Measurements from ENCODE around the gene BOD1L1. TPM values are rescaled to one million over a fixed set of nuclear protein-coding genes. Genes with fewer than 3 reads are reported as not detected.

The BOD1L1 gene
- total and polyA plus RNA-seq, 2 of the 8 experiments (the other 6 are each of a cell fraction or from before 2014, with no cell fraction given): 6.8 to 39.3 TPM

GRCh38 chr4:13545394-13545808 is 82.1 kb downstream of the BOD1L1 start:
- DNase-seq (ENCODE audit: low read depth in 1 of 2, low spot score in 2 of 2) (no peak), FAIRE-seq (no peak)
- H2AK5ac ChIP-seq (ENCODE audit: low read depth, low read length): no peak overlapping the region
- H3K36me3 ChIP-seq (ENCODE audit: control insufficient read depth in 2 of 4, insufficient read depth in 4 of 4, low read length in 3 of 4): peaks cover 0 to 11% (median 0%) of the 10 kb centered on the region in 4 experiments; a peak in 1 of 8 replicates
- H3K4me3 ChIP-seq (ENCODE audit: extremely low read depth in 1 of 4, insufficient read depth in 2 of 4, low read depth in 3 of 4, low read length in 4 of 4): peak overlapping the region in 1 of 4 experiments; percentile 64; a peak in 4 of 8 replicates
- H4K20me1 ChIP-seq (replicated peaks in 1 of 2; ENCODE audit: control insufficient read depth in 1 of 2, insufficient read depth in 2 of 2, low read length in 2 of 2): peaks cover 4 to 8% of the 10 kb centered on the region in 2 experiments
- no peaks in the 10 kb centered on the region for H3K79me1 ChIP-seq (ENCODE audit: low read depth, low read length)
- no peak overlapping the region for H3K4ac ChIP-seq (replicated peaks; ENCODE audit: insufficient read length, low read depth, low read length)
- H2BK15ac ChIP-seq (ENCODE audit: low read length): no peak overlapping the region
- no peak overlapping the region for H2BK5ac ChIP-seq (ENCODE audit: low read depth, low read length)
- H4K91ac ChIP-seq (replicated peaks; ENCODE audit: insufficient read length, low read length): no peak overlapping the region
- no peak overlapping the region for H3K18ac ChIP-seq (ENCODE audit: extremely low read depth, low read length)
- peaks cover 15% of the 10 kb centered on the region for H3K23me2 ChIP-seq (ENCODE audit: low read depth, low read length)
- H3K9me3 ChIP-seq (ENCODE audit: insufficient read depth in 2 of 2, low read depth in 1 of 2, low read length in 1 of 2): no peaks in the 10 kb centered on the region
- CTCF ChIA-PET (ENCODE audit: partially characterized antibody): interaction anchor here (0.7 kb wide), 1 partner anchor 9 kb away, joined by 4 read pairs; no protein-coding TSS in a partner anchor
- peak overlapping the region; percentile 62 to 82 for H3K4me2 ChIP-seq (ENCODE audit: insufficient read depth in 1 of 2, low read depth in 2 of 2, low read length in 2 of 2)
- H4K5ac ChIP-seq (ENCODE audit: insufficient read length, low read depth, low read length): no peak overlapping the region
- no peak overlapping the region for H2BK12ac ChIP-seq (ENCODE audit: low read depth, low read length)
- peaks cover 7 to 24% (median 21%) of the 10 kb centered on the region in 4 experiments for H3K4me1 ChIP-seq (replicated peaks in 1 of 4; ENCODE audit: control insufficient read depth in 3 of 4, insufficient read depth in 4 of 4, low read length in 3 of 4)
- H2BK120ac ChIP-seq (replicated peaks; ENCODE audit: low read depth, low read length): no peak overlapping the region
- H3K27ac ChIP-seq (ENCODE audit: low read depth, low read length): no peak overlapping the region
- H3K27me3 ChIP-seq (replicated peaks in 1 of 4; ENCODE audit: control insufficient read depth in 3 of 4, extremely low read depth in 1 of 4, insufficient read depth in 3 of 4, low read length in 3 of 4): peaks cover 63 to 97% (median 77%) of the 10 kb centered on the region in 4 experiments
- WGBS, 2 experiments (ENCODE audit: extremely low coverage in 1 of 2, insufficient coverage in 1 of 2, insufficient read length in 1 of 2, insufficient replicate concordance in 2 of 2, low coverage in 1 of 2, low lambda C conversion rate in 2 of 2, missing lambda C conversion rate in 1 of 2): 12% methylated on average over 8 of the region's 8 CpGs; no CpG with 5 or more reads in 1 of the 2 experiments
- H3K14ac ChIP-seq (ENCODE audit: insufficient read length): no peak overlapping the region
- H3K79me2 ChIP-seq (ENCODE audit: control insufficient read depth in 1 of 2, insufficient read depth in 2 of 2, low read length in 2 of 2): no peaks in the 10 kb centered on the region
- no peak overlapping the region for H2AFZ ChIP-seq (ENCODE audit: low read length)
- no peak overlapping the region for H2BK20ac ChIP-seq (ENCODE audit: low read length)
- H3K56ac ChIP-seq (replicated peaks; ENCODE audit: insufficient read length, low read depth, low read length): no peak overlapping the region
- 0 out of 4 replicates have a peak, but pooled peaks of 1 of the 2 experiments have one; percentile 0 for TF ChIP-seq SIN3A (conservative IDR thresholded peaks at IDR 0.05 in 1 of 2, IDR thresholded peaks at IDR 0.05 in 1 of 2; ENCODE audit: low read depth in 1 of 2, low read length in 2 of 2)
- peak; percentile 64; the same call in 1 of the 2 replicates for TF ChIP-seq CBX8 (IDR thresholded peaks at IDR 0.05; ENCODE audit: borderline replicate concordance, low read depth, low read length)
- TF ChIP-seq SRF (IDR thresholded peaks at IDR 0.05; ENCODE audit: low read depth, low read length): no peak
- no peak for TF ChIP-seq GABPA (IDR thresholded peaks at IDR 0.05; ENCODE audit: borderline replicate concordance, insufficient read depth, low read length)
- no peak overlapping the region for H4K8ac ChIP-seq (ENCODE audit: extremely low read depth, insufficient read depth, low read length)
- H3K23ac ChIP-seq (ENCODE audit: insufficient read length): no peak overlapping the region
- POLR2A ChIA-PET (ENCODE audit: partially characterized antibody): no interaction called here
- H3K9ac ChIP-seq (replicated peaks in 1 of 4; ENCODE audit: extremely low read depth in 1 of 4, low read depth in 3 of 4, low read length in 3 of 4): no peak overlapping the region

All from H1 (cell line).